ENCODE data around the gene FRA10AC1. TPM values are rescaled to one million over a fixed set of nuclear protein-coding genes. Genes with fewer than 3 reads are reported as not detected.

FRA10AC1 gene
- total and polyA plus RNA-seq, 10 of the 15 experiments (the other 5 are each of a cell fraction or from before 2014, with no cell fraction given): 5.3 to 18.1 (median 9.9) TPM

DNA sequence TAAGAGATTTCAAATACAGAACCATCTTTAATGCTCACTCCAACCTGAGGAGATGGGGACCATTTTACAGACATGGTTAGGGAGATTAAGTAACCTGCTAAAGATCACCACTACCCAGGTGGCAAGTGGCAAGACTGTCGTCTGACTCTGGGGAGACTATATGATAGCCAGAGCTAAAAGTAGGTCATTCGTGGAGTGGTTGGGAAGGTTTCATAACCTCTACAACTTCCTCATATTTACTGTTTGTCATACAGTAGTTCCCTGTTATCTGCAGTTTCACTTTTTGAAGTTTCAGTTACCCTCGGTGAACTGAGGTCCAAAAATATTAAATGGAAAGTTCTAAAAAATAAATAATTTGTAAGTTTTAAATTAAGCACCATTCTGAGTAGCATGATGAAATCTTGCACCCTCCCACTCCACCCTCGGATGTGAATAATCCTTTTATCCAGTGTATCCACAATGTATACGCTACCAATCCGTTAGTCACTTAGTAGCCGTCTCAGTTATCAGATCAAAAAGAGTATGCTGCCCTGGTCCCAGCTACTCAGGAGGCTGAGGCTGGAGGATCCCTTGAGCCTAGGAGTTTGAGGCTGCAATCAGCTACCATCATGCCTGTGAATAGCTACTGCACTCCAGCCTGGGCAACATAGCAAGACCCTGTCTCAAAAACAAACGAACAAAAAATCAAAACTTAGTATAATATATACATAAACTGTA lies 40.4 kb upstream of the FRA10AC1 start (continued):
- TF ChIP-seq EP300 (IDR thresholded peaks at IDR 0.05; ENCODE audit: borderline replicate concordance in 1 of 2, control insufficient read depth in 1 of 2, low read depth in 2 of 2, low read length in 2 of 2) (0 out of 4 replicates have a peak, but pooled peaks of 1 of the 2 experiments have one; percentile 42), ZNF384 (IDR thresholded peaks at IDR 0.05; ENCODE audit: borderline replicate concordance, low read depth, low read length) (no peak), MEF2A (IDR thresholded peaks at IDR 0.05; ENCODE audit: insufficient read depth, low read depth, low read length) (no peak), MYB (IDR thresholded peaks at IDR 0.05; ENCODE audit: borderline replicate concordance, low read depth, low read length) (no peak), ZZZ3 (IDR thresholded peaks at IDR 0.05; ENCODE audit: control insufficient read depth, insufficient read length, low read depth) (no peak), CBX5 (IDR thresholded peaks at IDR 0.05; ENCODE audit: low read depth) (no peak), YBX1 (IDR thresholded peaks at IDR 0.05) (no peak), MEF2B (IDR thresholded peaks at IDR 0.05; ENCODE audit: partially characterized antibody, poor library complexity, severe bottlenecking) (peak; percentile 33), IKZF2 (IDR thresholded peaks at IDR 0.05) (peak; percentile 82 to 86), ZNF622 (IDR thresholded peaks at IDR 0.05) (no peak), RFX5 (IDR thresholded peaks at IDR 0.05; ENCODE audit: low read depth, low read length) (no peak), IKZF1 (conservative IDR thresholded peaks at IDR 0.05) (peak; percentile 74), ZBED1 (IDR thresholded peaks at IDR 0.05; ENCODE audit: borderline replicate concordance) (no peak), ZNF217 (IDR thresholded peaks at IDR 0.05) (no peak), SREBF1 (IDR thresholded peaks at IDR 0.05; ENCODE audit: low read length) (no peak)
- TF ChIP-seq, protein P1, sequence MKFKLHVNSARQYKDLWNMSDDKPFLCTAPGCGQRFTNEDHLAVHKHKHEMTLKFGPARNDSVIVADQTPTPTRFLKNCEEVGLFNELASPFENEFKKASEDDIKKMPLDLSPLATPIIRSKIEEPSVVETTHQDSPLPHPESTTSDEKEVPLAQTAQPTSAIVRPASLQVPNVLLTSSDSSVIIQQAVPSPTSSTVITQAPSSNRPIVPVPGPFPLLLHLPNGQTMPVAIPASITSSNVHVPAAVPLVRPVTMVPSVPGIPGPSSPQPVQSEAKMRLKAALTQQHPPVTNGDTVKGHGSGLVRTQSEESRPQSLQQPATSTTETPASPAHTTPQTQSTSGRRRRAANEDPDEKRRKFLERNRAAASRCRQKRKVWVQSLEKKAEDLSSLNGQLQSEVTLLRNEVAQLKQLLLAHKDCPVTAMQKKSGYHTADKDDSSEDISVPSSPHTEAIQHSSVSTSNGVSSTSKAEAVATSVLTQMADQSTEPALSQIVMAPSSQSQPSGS (IDR thresholded peaks at IDR 0.05; ENCODE audit: low read length): no peak
- TF ChIP-seq, protein P2, sequence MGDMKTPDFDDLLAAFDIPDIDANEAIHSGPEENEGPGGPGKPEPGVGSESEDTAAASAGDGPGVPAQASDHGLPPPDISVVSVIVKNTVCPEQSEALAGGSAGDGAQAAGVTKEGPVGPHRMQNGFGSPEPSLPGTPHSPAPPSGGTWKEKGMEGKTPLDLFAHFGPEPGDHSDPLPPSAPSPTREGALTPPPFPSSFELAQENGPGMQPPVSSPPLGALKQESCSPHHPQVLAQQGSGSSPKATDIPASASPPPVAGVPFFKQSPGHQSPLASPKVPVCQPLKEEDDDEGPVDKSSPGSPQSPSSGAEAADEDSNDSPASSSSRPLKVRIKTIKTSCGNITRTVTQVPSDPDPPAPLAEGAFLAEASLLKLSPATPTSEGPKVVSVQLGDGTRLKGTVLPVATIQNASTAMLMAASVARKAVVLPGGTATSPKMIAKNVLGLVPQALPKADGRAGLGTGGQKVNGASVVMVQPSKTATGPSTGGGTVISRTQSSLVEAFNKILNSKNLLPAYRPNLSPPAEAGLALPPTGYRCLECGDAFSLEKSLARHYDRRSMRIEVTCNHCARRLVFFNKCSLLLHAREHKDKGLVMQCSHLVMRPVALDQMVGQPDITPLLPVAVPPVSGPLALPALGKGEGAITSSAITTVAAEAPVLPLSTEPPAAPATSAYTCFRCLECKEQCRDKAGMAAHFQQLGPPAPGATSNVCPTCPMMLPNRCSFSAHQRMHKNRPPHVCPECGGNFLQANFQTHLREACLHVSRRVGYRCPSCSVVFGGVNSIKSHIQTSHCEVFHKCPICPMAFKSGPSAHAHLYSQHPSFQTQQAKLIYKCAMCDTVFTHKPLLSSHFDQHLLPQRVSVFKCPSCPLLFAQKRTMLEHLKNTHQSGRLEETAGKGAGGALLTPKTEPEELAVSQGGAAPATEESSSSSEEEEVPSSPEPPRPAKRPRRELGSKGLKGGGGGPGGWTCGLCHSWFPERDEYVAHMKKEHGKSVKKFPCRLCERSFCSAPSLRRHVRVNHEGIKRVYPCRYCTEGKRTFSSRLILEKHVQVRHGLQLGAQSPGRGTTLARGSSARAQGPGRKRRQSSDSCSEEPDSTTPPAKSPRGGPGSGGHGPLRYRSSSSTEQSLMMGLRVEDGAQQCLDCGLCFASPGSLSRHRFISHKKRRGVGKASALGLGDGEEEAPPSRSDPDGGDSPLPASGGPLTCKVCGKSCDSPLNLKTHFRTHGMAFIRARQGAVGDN (IDR thresholded peaks at IDR 0.05): no peak
- TF ChIP-seq, protein P3, sequence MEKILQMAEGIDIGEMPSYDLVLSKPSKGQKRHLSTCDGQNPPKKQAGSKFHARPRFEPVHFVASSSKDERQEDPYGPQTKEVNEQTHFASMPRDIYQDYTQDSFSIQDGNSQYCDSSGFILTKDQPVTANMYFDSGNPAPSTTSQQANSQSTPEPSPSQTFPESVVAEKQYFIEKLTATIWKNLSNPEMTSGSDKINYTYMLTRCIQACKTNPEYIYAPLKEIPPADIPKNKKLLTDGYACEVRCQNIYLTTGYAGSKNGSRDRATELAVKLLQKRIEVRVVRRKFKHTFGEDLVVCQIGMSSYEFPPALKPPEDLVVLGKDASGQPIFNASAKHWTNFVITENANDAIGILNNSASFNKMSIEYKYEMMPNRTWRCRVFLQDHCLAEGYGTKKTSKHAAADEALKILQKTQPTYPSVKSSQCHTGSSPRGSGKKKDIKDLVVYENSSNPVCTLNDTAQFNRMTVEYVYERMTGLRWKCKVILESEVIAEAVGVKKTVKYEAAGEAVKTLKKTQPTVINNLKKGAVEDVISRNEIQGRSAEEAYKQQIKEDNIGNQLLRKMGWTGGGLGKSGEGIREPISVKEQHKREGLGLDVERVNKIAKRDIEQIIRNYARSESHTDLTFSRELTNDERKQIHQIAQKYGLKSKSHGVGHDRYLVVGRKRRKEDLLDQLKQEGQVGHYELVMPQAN (conservative IDR thresholded peaks at IDR 0.05): no peak
- TF ChIP-seq, protein P4, sequence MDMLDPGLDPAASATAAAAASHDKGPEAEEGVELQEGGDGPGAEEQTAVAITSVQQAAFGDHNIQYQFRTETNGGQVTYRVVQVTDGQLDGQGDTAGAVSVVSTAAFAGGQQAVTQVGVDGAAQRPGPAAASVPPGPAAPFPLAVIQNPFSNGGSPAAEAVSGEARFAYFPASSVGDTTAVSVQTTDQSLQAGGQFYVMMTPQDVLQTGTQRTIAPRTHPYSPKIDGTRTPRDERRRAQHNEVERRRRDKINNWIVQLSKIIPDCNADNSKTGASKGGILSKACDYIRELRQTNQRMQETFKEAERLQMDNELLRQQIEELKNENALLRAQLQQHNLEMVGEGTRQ (IDR thresholded peaks at IDR 0.05; ENCODE audit: borderline replicate concordance, low read depth, low read length): no peak
- TF ChIP-seq, protein P5, sequence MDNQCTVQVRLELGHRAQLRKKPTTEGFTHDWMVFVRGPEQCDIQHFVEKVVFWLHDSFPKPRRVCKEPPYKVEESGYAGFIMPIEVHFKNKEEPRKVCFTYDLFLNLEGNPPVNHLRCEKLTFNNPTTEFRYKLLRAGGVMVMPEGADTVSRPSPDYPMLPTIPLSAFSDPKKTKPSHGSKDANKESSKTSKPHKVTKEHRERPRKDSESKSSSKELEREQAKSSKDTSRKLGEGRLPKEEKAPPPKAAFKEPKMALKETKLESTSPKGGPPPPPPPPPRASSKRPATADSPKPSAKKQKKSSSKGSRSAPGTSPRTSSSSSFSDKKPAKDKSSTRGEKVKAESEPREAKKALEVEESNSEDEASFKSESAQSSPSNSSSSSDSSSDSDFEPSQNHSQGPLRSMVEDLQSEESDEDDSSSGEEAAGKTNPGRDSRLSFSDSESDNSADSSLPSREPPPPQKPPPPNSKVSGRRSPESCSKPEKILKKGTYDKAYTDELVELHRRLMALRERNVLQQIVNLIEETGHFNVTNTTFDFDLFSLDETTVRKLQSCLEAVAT (IDR thresholded peaks at IDR 0.05): no peak
